ENCODE measurements around the gene NR2F2.

Gene NR2F2

GRCh38 chr15:96300836-96301235, 29.7 kb upstream of the NR2F2 start:
- Histone ChIP-seq H3K27me3 (replicated peaks; ENCODE audit: control insufficient read depth, insufficient read depth, low read length, poor library complexity, severe bottlenecking) (no peaks in the 10 kb centered on the region), H3K4me3 (ENCODE audit: insufficient read depth, low read depth, low read length, poor library complexity, severe bottlenecking) (no peak overlapping the region), H3K4me1 (ENCODE audit: control insufficient read depth, insufficient read depth, low read length, poor library complexity, severe bottlenecking) (no peaks in the 10 kb centered on the region), H3K36me3 (ENCODE audit: control insufficient read depth, insufficient read depth, low read length) (no peaks in the 10 kb centered on the region), H3K9me3 (ENCODE audit: control insufficient read depth, low read length) (no peaks in the 10 kb centered on the region), H3K27ac (ENCODE audit: insufficient read depth, low read length, poor library complexity, severe bottlenecking) (no peak overlapping the region)
- DNase-seq, result no peak

- Histone ChIP-seq H3K9me3 (ENCODE audit: control insufficient read depth, low read length) (no peaks in the 10 kb centered on the region), H3K4me1 (ENCODE audit: control insufficient read depth, insufficient read depth, low read length, poor library complexity, severe bottlenecking) (no peaks in the 10 kb centered on the region), H3K36me3 (ENCODE audit: control insufficient read depth, insufficient read depth, low read length) (no peaks in the 10 kb centered on the region), H3K27me3 (replicated peaks; ENCODE audit: control insufficient read depth, insufficient read depth, low read length, poor library complexity, severe bottlenecking) (no peaks in the 10 kb centered on the region), H3K4me3 (ENCODE audit: insufficient read depth, low read depth, low read length, poor library complexity, severe bottlenecking) (no peak overlapping the region), H3K27ac (ENCODE audit: insufficient read depth, low read length, poor library complexity, severe bottlenecking) (no peak overlapping the region)
- DNase-seq, result no peak
Observed at GRCh38 chr15:96303503-96304056, 26.9 kb upstream of the NR2F2 start.

GRCh38 chr15:96304839-96305238, 25.7 kb upstream of the NR2F2 start:
- H3K27ac ChIP-seq (ENCODE audit: insufficient read depth, low read length, poor library complexity, severe bottlenecking), result no peak overlapping the region

GRCh38 chr15:96306321-96306720, 24.2 kb upstream of the NR2F2 start:
- no peak for DNase-seq
- Histone ChIP-seq H3K9me3 (ENCODE audit: control insufficient read depth, low read length) (no peaks in the 10 kb centered on the region), H3K27ac (ENCODE audit: insufficient read depth, low read length, poor library complexity, severe bottlenecking) (no peak overlapping the region), H3K27me3 (replicated peaks; ENCODE audit: control insufficient read depth, insufficient read depth, low read length, poor library complexity, severe bottlenecking) (no peaks in the 10 kb centered on the region), H3K4me3 (ENCODE audit: insufficient read depth, low read depth, low read length, poor library complexity, severe bottlenecking) (no peak overlapping the region), H3K36me3 (ENCODE audit: control insufficient read depth, insufficient read depth, low read length) (no peaks in the 10 kb centered on the region), H3K4me1 (ENCODE audit: control insufficient read depth, insufficient read depth, low read length, poor library complexity, severe bottlenecking) (no peaks in the 10 kb centered on the region)

More at GRCh38 chr15:96304839-96305238, 25.7 kb upstream of the NR2F2 start:
- Histone ChIP-seq H3K4me1 (ENCODE audit: control insufficient read depth, insufficient read depth, low read length, poor library complexity, severe bottlenecking) (no peaks in the 10 kb centered on the region), H3K36me3 (ENCODE audit: control insufficient read depth, insufficient read depth, low read length) (no peaks in the 10 kb centered on the region), H3K4me3 (ENCODE audit: insufficient read depth, low read depth, low read length, poor library complexity, severe bottlenecking) (no peak overlapping the region), H3K9me3 (ENCODE audit: control insufficient read depth, low read length) (no peaks in the 10 kb centered on the region), H3K27me3 (replicated peaks; ENCODE audit: control insufficient read depth, insufficient read depth, low read length, poor library complexity, severe bottlenecking) (no peaks in the 10 kb centered on the region)
- no peak for DNase-seq

DNA sequence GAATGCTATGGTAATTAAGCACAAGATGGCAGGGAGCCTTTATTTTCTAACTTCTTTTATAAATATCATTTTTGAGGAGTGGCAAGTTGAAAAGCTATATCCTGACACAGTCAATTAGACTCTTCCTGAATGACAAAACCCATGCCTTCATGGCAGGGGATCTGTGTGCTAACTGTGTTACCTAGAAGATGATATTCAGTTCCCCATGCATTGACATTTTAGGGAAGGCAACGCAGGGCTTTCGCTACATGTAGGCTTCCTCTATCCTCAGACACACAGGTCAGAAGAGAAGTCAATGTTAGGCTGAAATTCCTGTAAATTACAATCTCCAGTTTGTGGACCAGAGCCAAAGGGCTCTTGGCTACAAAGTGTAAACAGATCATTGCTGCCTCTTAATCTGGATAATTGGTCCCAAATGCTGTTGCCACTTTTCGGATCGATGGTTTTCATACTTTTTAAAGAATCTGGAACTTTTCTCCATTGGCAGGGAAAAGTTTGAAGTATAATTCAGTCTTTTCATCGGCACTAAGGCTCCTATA, 22.6 kb upstream of the NR2F2 start:
- no peaks in the 10 kb centered on the region for H3K9me3 ChIP-seq (ENCODE audit: control insufficient read depth, low read length)
- no peak for DNase-seq
- H3K36me3 ChIP-seq (ENCODE audit: control insufficient read depth, insufficient read depth, low read length), result no peaks in the 10 kb centered on the region
- no peaks in the 10 kb centered on the region for H3K27me3 ChIP-seq (replicated peaks; ENCODE audit: control insufficient read depth, insufficient read depth, low read length, poor library complexity, severe bottlenecking)
- H3K4me1 ChIP-seq (ENCODE audit: control insufficient read depth, insufficient read depth, low read length, poor library complexity, severe bottlenecking), result no peaks in the 10 kb centered on the region
- H3K27ac ChIP-seq (ENCODE audit: insufficient read depth, low read length, poor library complexity, severe bottlenecking), result no peak overlapping the region
- H3K4me3 ChIP-seq (ENCODE audit: insufficient read depth, low read depth, low read length, poor library complexity, severe bottlenecking), result no peak overlapping the region

GRCh38 chr15:96309143-96309660, 21.3 kb upstream of the NR2F2 start:
- no peak for DNase-seq
- no peaks in the 10 kb centered on the region for H3K36me3 ChIP-seq (ENCODE audit: control insufficient read depth, insufficient read depth, low read length)
- no peaks in the 10 kb centered on the region for H3K4me1 ChIP-seq (ENCODE audit: control insufficient read depth, insufficient read depth, low read length, poor library complexity, severe bottlenecking)
- no peaks in the 10 kb centered on the region for H3K27me3 ChIP-seq (replicated peaks; ENCODE audit: control insufficient read depth, insufficient read depth, low read length, poor library complexity, severe bottlenecking)
- no peaks in the 10 kb centered on the region for H3K9me3 ChIP-seq (ENCODE audit: control insufficient read depth, low read length)
- no peak overlapping the region for H3K27ac ChIP-seq (ENCODE audit: insufficient read depth, low read length, poor library complexity, severe bottlenecking)
- no peak overlapping the region for H3K4me3 ChIP-seq (ENCODE audit: insufficient read depth, low read depth, low read length, poor library complexity, severe bottlenecking)

DNA sequence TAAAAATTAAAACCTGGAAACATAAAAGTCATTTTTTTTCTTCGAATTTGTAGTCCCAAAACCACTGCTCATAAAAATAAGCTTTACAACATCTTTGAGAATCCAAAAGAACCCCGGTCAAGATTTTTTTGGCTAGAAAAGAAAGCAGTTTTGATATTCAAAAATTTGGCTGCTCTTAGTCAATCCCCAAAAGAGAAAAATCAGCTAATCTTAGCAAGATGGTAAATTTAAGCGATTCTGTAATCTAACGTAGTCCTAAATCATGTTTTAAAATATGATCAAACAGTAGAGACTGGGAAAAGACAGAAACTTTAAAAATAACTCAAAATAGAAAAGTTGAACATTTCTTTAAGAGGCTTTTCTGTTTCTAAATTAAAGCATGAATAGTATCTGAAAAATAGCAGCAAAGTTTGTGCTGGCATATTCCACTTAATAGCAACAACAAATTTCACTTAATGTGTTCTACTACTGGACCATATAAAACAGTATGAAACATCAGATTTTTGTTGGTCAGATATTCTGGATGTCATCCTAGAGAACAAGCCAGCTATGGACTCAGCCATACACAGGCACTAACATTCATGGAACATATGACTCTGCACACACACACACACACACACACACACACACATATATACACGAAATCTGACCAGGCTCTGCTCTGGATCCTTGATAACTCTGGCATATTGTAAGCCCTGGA, 19.1 kb upstream of the NR2F2 start:
- DNase-seq, result no peak
- Histone ChIP-seq H3K4me1 (ENCODE audit: control insufficient read depth, insufficient read depth, low read length, poor library complexity, severe bottlenecking) (no peaks in the 10 kb centered on the region), H3K36me3 (ENCODE audit: control insufficient read depth, insufficient read depth, low read length) (no peaks in the 10 kb centered on the region), H3K27ac (ENCODE audit: insufficient read depth, low read length, poor library complexity, severe bottlenecking) (no peak overlapping the region), H3K4me3 (ENCODE audit: insufficient read depth, low read depth, low read length, poor library complexity, severe bottlenecking) (no peak overlapping the region), H3K9me3 (ENCODE audit: control insufficient read depth, low read length) (no peaks in the 10 kb centered on the region), H3K27me3 (replicated peaks; ENCODE audit: control insufficient read depth, insufficient read depth, low read length, poor library complexity, severe bottlenecking) (no peaks in the 10 kb centered on the region)

GRCh38 chr15:96311956-96312294, 18.6 kb upstream of the NR2F2 start:
- H3K4me3 ChIP-seq (ENCODE audit: insufficient read depth, low read depth, low read length, poor library complexity, severe bottlenecking), result no peak overlapping the region
- H3K27me3 ChIP-seq (replicated peaks; ENCODE audit: control insufficient read depth, insufficient read depth, low read length, poor library complexity, severe bottlenecking), result no peaks in the 10 kb centered on the region
- no peaks in the 10 kb centered on the region for H3K4me1 ChIP-seq (ENCODE audit: control insufficient read depth, insufficient read depth, low read length, poor library complexity, severe bottlenecking)
- no peaks in the 10 kb centered on the region for H3K9me3 ChIP-seq (ENCODE audit: control insufficient read depth, low read length)
- H3K27ac ChIP-seq (ENCODE audit: insufficient read depth, low read length, poor library complexity, severe bottlenecking), result no peak overlapping the region
- DNase-seq, result no peak
- no peaks in the 10 kb centered on the region for H3K36me3 ChIP-seq (ENCODE audit: control insufficient read depth, insufficient read depth, low read length)

DNA sequence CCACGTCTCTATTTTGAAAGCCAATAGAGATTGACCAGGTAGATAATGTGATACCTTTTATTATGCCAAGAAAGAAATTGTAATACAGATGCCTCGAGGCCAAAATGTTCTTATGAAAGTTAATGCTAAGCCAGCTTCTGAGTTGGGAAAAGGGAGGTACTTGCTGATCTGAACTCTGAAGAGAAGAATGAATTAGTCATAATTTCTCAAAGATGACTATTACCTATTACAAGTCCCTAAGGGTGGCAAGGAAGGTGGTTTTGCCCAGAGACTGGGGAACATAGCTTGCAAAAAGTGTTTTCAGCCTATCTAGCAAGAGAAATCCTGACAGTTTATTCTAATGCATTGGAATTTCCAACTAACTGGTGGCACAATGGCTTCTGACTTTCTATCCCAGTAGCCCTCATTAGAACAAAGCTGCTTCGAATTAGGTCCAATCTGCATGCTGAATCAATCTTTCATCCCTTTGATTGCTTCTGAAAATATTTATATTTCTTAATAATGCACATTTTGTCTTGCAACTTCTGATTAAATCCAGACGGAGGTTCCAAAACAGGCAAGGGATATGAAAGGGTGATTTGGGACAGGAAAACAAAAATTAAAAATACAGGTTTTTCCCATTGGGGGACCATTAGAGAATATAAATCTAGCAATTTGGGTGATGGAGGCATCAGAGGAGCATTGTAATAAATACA, 17.7 kb upstream of the NR2F2 start:
- no peak for DNase-seq
- H3K27me3 ChIP-seq (replicated peaks; ENCODE audit: control insufficient read depth, insufficient read depth, low read length, poor library complexity, severe bottlenecking), result no peaks in the 10 kb centered on the region
- no peaks in the 10 kb centered on the region for H3K9me3 ChIP-seq (ENCODE audit: control insufficient read depth, low read length)
- no peak overlapping the region for H3K27ac ChIP-seq (ENCODE audit: insufficient read depth, low read length, poor library complexity, severe bottlenecking)
- H3K4me3 ChIP-seq (ENCODE audit: insufficient read depth, low read depth, low read length, poor library complexity, severe bottlenecking), result no peak overlapping the region
- no peaks in the 10 kb centered on the region for H3K36me3 ChIP-seq (ENCODE audit: control insufficient read depth, insufficient read depth, low read length)
- H3K4me1 ChIP-seq (ENCODE audit: control insufficient read depth, insufficient read depth, low read length, poor library complexity, severe bottlenecking), result no peaks in the 10 kb centered on the region

DNA sequence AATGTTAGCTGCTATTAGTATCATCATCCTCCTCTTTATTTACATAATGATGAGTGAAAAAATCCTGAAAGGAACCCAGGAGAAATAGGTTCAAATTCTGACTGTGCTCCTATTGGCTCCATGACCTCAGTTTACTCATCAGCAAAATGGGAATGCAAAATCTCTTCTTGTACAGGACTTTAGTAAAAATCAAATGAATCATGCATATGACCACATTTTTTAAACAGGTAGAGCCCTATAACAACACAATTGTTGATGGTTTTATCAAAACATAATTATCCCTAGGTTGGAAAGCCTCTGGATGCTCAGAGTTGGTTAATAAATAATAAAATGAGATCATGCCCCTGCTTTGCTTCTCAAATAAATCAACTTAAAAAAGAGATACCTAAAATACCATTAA, 16.0 kb upstream of the NR2F2 start:
- peaks cover 3% of the 10 kb centered on the region for H3K27me3 ChIP-seq (replicated peaks; ENCODE audit: control insufficient read depth, insufficient read depth, low read length, poor library complexity, severe bottlenecking)
- DNase-seq, result no peak

More for the DNA sequence above, 16.0 kb upstream of the NR2F2 start:
- Histone ChIP-seq H3K4me1 (ENCODE audit: control insufficient read depth, insufficient read depth, low read length, poor library complexity, severe bottlenecking) (no peaks in the 10 kb centered on the region), H3K9me3 (ENCODE audit: control insufficient read depth, low read length) (no peaks in the 10 kb centered on the region), H3K4me3 (ENCODE audit: insufficient read depth, low read depth, low read length, poor library complexity, severe bottlenecking) (no peak overlapping the region), H3K36me3 (ENCODE audit: control insufficient read depth, insufficient read depth, low read length) (no peaks in the 10 kb centered on the region), H3K27ac (ENCODE audit: insufficient read depth, low read length, poor library complexity, severe bottlenecking) (no peak overlapping the region)

Data from effector memory CD4-positive, alpha-beta T cell (primary cell).